Peyer's patch (tissue), 4 donors: ENCODE results near the gene FBLN5. TPM values are rescaled to one million over a fixed set of nuclear protein-coding genes. Genes with fewer than 3 reads are reported as not detected.

ENCODE experiments used
- DNase-seq, 3 donors: peaks; one replicate each; pipeline ENCODE4 v3.0.0-alpha.2; 2017 to 2019
- H3K27ac ChIP-seq, 4 donors: fragments of 200-600 bp; sonication (generic); one replicate each; pipeline ENCODE4 v1.5.1; 2016 to 2019
- H3K27me3 ChIP-seq, 2 donors: fragments of 200-600 bp; sonication (generic); one replicate each; pipeline ENCODE4 v1.5.1; 2019
- H3K36me3 ChIP-seq, 3 donors: fragments of 200-600 bp; sonication (generic); one replicate each; pipeline ENCODE4 v1.5.1; 2016 to 2019
- H3K4me1 ChIP-seq, 4 donors: fragments of 200-600 bp; sonication (generic); one replicate each; pipeline ENCODE4 v1.5.1; 2016 to 2019
- H3K4me3 ChIP-seq, 4 donors: fragments of 200-600 bp; sonication (generic); 1 replicate in 3 of 4; 2 replicates in 1 of 4; pipeline ENCODE4 v1.5.1; 2016 to 2019; ENCODE audit warnings: mild to moderate bottlenecking in 1 of 4
- H3K9me3 ChIP-seq, 4 donors: fragments of 200-600 bp; sonication (generic); one replicate each; pipeline ENCODE4 v1.5.1; 2016 to 2019; ENCODE audit warnings: mild to moderate bottlenecking in 1 of 4
- POLR2A ChIP-seq, 2 donors: fragments of 450-650 bp; IDR thresholded peaks; one replicate each; pipeline ENCODE4 v1.5.1; 2017; ENCODE audit warnings: antibody characterized with exemption in 2 of 2, mild to moderate bottlenecking in 2 of 2, moderate library complexity in 2 of 2
- total RNA-seq, 4 donors: library from RNA; depleted of rRNA; stranded (reverse); fragments of >200 nt; gene quantifications; one replicate each; pipeline ENCODE4 v1.1.0, GENCODE V29; 2016
- TF ChIP-seq, protein P1 (sequence below), 6 experiments: fragments of 450-650 bp in 4 of 6; fragments of 200-600 bp in 2 of 6; sonication (generic) in 1 of 6; IDR thresholded peaks; one replicate each; pipeline ENCODE4 v1.5.1; 2017 to 2019; ENCODE audit warnings: antibody characterized with exemption in 6 of 6, mild to moderate bottlenecking in 3 of 6, moderate library complexity in 1 of 6

FBLN5 gene
- total RNA-seq, 4 donors from 2014 or later, result 30.5 to 61.1 (median 51.2) TPM

DNA sequence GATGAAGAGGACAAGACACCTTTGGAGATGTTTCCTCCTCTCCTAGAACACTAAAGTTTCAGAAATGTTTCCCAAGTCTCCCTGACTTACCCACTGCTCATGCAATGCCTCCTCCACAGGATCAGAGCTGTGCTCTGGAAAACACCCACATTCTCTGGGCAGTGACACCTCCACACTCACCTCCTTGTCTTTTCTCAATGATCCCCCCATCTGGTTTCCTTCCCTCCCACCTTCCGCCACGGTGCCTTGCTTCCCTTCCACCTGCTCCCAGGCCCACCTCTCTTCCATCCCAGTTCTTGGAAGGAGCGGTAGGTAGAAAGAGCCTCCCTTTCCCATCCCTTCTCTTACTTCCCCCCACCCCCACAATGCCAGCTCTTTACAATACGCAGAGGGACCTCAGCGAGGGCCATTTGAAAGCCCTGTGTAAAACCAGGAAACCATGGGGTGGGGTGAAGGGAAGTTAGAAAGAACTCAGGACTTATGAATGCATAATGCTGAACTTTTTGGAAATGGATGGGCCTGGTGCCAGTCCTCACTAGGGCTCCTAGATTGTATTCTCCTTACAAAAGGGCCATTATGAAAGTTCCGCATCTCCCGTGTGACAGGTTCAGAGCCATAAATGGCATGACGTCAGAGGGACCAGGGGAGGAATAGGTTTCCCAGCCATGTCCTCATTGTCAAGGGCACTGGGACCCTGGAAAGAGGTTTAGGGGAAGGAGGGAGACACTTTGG lies 12.8 kb downstream of the FBLN5 start:
- no peak for TF ChIP-seq POLR2A (IDR thresholded peaks at IDR 0.05)
- TF ChIP-seq, protein P1, sequence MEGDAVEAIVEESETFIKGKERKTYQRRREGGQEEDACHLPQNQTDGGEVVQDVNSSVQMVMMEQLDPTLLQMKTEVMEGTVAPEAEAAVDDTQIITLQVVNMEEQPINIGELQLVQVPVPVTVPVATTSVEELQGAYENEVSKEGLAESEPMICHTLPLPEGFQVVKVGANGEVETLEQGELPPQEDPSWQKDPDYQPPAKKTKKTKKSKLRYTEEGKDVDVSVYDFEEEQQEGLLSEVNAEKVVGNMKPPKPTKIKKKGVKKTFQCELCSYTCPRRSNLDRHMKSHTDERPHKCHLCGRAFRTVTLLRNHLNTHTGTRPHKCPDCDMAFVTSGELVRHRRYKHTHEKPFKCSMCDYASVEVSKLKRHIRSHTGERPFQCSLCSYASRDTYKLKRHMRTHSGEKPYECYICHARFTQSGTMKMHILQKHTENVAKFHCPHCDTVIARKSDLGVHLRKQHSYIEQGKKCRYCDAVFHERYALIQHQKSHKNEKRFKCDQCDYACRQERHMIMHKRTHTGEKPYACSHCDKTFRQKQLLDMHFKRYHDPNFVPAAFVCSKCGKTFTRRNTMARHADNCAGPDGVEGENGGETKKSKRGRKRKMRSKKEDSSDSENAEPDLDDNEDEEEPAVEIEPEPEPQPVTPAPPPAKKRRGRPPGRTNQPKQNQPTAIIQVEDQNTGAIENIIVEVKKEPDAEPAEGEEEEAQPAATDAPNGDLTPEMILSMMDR (IDR thresholded peaks at IDR 0.05), result no peak
- Histone ChIP-seq H3K27ac (no peak overlapping the region), H3K27me3 (no peaks in the 10 kb centered on the region), H3K9me3 (no peaks in the 10 kb centered on the region), H3K4me1 (no peaks in the 10 kb centered on the region), H3K4me3 (no peak overlapping the region), H3K36me3 (no peaks in the 10 kb centered on the region)
- DNase-seq, result no peak

DNA sequence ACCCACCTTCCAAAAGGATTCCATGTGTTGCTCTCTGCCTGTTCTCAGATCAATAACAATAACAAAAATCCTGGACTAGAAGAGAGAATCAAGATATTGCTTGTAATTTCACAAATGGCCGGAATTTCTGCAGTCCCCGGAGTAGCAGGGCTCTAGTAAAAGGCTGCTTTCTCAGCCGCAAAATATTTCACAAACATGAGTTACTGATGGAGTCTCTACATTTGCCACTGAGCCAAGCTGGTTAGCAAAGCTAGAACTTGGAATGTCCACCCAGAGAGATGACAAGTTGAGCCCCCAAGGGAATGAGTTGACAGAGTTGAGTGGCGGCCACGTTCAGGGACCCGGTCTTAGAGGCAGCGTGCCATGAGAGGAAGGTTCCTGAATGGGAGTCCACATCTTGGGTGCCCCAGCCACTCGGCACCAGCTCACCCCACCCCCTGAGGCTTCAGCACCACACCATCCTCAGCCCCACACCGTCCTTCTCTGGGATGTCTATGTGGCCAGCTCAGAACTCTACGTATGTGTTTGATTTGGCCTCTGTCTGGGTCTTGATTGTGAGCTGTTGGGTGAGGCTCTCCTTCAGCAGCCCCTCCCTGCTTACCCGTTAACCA lies 15.9 kb downstream of the FBLN5 start:
- Histone ChIP-seq H3K4me3 (no peak overlapping the region), H3K27ac (no peak overlapping the region), H3K27me3 (no peaks in the 10 kb centered on the region), H3K9me3 (no peaks in the 10 kb centered on the region), H3K36me3 (no peaks in the 10 kb centered on the region), H3K4me1 (no peaks in the 10 kb centered on the region)
- DNase-seq, result no peak
- TF ChIP-seq, protein P1 (IDR thresholded peaks at IDR 0.05), result no peak

DNA sequence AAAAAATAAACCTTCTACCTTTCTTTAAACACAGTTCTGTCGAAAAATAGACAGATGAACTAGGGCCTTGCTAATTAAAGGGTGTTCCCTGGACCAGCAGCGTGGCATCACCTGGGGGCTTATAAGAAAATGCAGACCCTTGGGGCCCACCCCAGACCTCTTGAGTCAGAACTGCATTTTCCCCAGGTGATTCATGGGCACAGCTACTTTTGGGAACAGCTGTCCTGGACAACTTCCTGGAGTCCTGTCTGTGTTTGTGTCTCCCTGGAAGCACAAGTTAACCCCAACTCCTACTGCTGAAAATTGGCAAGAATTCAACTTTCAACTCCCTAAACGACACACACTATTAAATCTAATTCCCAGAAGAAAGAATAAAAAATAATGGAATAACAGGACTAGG lies 17.8 kb downstream of the FBLN5 start:
- Histone ChIP-seq H3K36me3 (no peaks in the 10 kb centered on the region), H3K27ac (no peak overlapping the region)
- TF ChIP-seq, protein P1 (IDR thresholded peaks at IDR 0.05), result no peak
- TF ChIP-seq POLR2A (IDR thresholded peaks at IDR 0.05), result no peak

DNA sequence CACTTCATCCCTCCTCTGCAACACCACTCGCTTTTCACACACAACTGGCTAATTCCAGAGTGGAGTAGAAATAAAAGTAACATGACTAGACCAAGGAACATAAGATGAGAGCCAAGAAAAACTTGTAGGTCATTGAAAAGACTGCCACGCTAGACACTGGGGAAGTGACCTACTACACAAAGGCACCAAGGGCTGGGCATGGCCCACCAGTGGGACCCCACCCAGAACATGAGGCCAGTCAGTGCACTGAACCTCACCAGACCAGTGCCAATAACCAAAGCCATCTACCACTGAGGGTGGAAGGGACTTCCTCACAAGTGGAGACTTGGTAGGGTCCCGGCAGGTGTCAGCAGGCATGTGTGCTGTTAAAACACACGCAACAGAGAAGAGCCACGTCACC lies 19.7 kb downstream of the FBLN5 start:
- H3K36me3 ChIP-seq, result no peaks in the 10 kb centered on the region

More for the DNA sequence above, 17.8 kb downstream of the FBLN5 start:
- Histone ChIP-seq H3K4me3 (no peak overlapping the region), H3K4me1 (no peaks in the 10 kb centered on the region), H3K27me3 (no peaks in the 10 kb centered on the region), H3K9me3 (no peaks in the 10 kb centered on the region)
- DNase-seq, result no peak

DNA sequence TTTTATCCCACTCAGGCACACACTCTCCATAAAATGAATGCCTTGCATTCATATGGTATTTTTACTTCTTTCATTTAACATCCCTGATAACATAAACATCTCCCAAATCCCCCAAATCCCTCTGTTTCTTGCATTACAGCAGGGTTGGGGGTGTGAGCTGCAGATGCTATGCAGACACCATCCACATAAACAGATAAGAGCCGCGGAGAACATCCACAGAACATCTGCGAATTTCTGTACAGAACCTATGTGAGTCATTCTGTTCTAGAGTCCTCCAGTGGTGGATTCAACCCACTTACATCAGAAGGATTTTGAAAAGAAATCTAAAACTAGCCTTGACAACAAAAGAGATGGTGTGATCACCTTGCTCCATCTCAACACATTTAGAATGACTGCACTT lies 20.3 kb downstream of the FBLN5 start:
- TF ChIP-seq, protein P1 (IDR thresholded peaks at IDR 0.05), result no peak
- no peak for TF ChIP-seq POLR2A (IDR thresholded peaks at IDR 0.05)
- no peak for DNase-seq
- H3K27me3 ChIP-seq, result no peaks in the 10 kb centered on the region
- H3K9me3 ChIP-seq, result no peaks in the 10 kb centered on the region
- H3K36me3 ChIP-seq, result no peaks in the 10 kb centered on the region
- no peaks in the 10 kb centered on the region for H3K4me1 ChIP-seq
- H3K27ac ChIP-seq, result no peak overlapping the region
- H3K4me3 ChIP-seq, result no peak overlapping the region

More for the DNA sequence above, 19.7 kb downstream of the FBLN5 start:
- TF ChIP-seq, protein P1 (IDR thresholded peaks at IDR 0.05), result no peak
- no peak for TF ChIP-seq POLR2A (IDR thresholded peaks at IDR 0.05)
- Histone ChIP-seq H3K27ac (no peak overlapping the region), H3K27me3 (no peaks in the 10 kb centered on the region), H3K9me3 (no peaks in the 10 kb centered on the region), H3K4me1 (no peaks in the 10 kb centered on the region), H3K4me3 (no peak overlapping the region)
- no peak for DNase-seq
